HG03342 (cell line): ENCODE results near the gene CPZ.
"Not testable (repeated sequence)": the region's sequence is repeated elsewhere in the genome, so short reads cannot be mapped to it uniquely, and the experiment has no call there.

Experiments
- ATAC-seq: cut with Tn5 transposase; IDR thresholded peaks from one replicate; pipeline ENCODE4 v1.9.1; 2021; ENCODE audit warnings: mild to moderate bottlenecking, moderate library complexity; ENCODE audit not compliant: unreplicated experiment

CPZ gene

DNA sequence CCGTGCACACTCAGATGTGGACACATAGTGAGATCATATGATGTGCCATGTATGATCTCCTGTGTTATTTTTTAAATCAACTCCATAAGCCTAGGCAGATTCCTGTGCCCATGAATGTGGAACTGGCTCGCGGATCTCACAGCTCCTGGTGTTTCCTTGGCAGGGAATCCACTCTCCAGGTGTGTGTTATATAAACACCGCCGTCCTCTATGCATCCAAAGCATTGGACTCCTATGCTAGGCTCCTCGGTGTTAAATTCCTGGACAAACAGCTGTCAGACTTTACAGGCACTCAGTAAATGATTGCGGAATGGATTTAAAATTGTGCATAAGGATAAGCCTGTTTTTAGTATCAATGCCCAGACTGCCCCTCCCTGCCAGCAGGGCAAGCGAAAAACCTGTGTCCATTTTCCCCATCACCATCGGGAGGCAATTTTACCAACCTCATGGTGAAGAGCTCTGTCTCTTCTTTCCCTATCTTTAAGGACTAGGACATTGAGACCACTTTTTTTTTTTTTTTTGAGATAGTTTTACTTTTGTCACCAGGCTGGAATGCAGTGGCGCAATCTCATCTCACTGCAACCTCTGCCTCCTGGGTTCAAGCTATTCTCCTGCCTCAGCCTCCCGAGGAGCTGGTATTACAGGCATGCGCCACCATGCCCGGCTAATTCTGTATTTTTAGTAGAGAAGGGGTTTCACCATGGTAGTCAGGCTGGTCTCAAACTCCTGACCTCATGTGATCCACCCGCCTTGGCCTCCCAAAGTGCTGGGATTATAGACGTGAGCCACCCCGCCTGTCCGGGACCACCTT is 36.0 kb upstream of the CPZ start:
- no peak for ATAC-seq

DNA sequence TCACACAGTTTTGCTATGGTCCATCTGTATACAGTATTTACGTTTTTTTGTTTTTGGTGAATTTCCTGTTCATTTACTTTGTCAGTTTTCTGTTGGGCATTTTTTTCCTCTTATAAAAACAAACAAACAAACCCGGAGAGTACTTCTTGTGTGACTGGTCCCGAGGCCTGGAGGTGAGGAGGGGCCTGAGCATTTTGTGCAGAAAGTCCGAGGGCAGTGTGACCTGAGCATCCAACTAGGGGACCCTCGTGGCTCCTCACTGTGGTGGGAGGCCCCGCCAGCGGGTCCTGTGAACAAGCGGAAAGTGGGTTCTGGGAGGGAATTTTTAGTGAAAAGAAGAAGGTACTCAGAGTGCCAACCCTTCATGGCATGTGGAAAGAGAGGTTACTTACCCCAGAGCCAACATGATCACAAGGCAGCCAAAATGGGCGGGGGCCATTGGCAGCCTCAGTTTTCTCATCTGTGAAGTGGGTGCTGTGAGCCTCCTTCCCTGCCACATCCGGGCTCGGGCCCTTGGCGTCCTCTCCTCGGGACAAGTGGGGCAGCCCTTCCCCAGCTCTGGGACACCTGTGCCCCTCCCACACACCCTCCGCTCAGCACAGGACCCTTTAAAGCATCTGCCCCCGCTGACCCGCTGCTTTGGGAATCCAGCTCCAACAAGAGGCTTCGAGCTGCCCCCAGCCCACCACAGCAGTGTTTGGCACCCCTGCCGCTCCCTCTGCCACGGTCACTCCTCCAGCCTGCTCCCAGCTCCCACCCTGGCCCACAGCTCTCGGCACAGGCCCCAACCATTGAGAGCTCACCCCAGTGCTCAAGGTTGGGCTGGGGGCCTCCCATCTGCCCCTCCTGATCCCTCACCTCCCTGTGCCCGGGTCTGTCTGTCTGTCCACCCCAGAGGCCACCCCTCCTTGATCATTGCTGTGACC is 35.2 kb upstream of the CPZ start:
- ATAC-seq = no peak

DNA sequence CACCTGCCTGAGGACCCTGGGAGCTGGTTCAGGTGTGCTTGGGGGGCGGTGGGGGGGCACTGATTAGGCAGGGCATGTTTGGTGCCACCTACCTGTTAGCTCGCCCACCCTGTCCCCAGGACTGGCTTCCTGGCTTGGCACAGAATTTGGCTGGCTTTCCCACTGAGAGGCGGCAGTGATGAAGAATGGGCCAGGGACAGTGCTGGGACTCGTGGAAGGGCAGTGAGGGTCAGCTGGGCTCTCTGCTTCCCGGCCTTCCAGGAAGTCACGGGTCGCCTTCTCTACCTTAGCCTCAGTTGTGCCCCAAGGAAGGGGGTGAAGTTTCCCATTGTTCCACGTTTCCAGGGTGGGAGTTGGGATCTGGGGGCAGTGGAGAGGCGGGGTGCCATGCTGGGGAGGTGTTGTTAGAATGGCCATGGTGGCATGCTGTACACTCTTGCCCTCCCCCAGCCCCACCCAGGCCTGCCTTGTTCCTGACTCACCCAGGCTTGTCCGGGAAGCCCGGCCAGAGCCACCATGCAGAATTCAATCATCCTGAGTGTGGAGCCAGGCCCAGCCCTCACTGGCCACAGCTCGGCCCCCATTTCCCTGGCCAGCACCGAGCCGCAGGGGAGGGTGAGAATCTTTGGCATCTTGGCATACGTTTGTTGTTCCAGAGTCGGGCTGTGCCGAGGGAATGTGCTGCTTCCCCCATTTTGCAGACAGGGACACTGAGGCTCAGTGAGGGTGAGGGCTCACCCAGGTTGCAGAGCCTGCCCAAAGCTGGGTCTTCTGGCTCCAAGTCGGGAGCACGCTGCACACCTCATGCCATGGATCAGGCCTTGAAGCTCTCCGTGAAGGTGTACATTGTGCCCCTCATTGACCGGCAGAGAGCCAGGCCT is 34.2 kb upstream of the CPZ start:
- no peak for ATAC-seq

DNA sequence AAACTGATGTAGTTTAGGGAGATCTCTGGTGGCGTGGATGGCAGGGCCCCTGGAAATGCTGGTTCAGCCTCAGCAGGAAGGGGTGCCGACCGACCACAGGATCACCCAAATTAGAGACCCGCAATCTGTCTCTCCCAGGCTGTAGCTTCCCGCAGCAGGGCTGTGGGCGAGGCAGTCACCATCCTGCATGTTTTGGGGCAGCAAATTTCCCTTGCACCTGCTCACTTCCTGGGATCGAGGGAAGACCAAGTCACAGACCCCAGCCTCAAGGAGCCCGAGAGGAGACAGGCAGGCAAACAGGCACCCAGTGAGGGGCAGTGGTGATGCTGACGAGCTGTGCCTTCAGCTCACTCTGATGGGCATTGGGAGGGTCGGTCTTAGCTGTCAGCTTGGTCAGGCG is 33.6 kb upstream of the CPZ start:
- no peak for ATAC-seq

DNA sequence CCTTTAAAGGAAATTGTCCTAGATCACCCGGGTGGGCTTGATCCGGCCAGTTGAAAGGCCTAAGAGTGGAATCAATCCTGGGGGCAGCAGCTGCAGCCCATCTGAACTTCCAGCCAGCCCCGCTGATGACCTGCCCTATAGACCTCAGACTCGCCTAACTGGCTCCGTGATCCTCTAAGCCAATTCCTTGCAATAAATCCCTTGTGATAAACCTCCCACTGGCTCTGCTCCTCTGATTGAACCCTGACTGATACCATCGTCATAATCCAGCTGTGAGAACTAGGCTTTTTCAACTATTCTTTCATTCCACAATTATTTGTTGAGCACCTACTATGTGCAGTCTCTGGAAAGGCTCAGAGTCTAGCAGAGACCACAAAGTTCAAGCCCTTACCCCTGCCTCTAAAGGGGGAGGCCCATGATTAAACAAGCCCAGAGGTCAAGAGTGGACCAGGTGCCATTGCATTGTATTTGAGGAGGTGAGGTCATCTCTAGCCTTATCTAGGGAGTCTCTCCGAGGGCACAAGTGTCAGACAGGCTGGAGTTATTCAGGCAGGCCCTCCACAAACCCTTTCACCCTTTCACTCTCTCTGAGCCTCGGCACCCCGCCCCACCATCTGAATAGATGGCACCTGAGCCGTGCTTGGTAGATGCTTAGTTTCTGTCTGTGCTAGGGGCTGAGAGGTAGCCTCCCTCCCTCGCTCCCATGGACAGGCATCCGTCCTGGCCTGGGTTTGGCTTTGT is 32.9 kb upstream of the CPZ start:
- ATAC-seq = no peak

DNA sequence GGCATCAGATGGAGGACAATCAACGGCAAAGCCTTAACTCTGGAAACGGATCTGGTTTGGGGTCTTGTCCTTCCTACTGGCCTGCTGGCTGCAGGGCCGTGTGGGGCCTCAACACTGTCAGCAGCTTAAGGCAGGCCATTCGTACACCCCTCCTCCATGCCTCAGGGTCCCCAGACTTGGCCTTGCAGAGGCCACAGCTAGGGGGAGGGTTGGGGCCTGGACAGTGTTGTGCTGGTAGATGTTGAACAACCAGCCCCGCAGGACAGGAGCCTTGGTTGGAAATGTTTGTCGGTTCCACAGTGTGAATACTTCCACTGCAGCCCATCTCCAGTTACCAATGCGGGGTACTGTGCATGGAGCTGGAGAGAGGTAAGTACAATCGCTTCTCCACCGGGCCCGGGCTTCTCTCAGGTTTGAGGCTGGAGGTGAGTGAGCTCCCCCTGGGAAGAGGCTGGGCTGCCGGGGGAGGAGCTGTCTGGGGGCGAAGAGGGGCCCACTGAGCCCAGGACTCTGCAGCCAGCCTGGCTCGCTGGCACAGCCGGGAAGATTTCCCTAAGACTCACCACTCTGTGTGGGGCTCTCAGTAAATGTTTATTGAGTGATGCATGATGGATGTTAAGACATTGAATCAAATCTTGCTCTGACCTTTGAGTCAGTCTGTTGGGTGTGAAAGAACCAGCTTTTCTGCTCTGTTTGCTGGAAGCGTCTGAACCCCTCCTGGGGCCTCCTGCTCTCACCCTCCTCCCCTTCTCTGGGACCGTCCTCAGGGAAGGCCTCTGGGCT is 32.1 kb upstream of the CPZ start:
- no peak for ATAC-seq

DNA sequence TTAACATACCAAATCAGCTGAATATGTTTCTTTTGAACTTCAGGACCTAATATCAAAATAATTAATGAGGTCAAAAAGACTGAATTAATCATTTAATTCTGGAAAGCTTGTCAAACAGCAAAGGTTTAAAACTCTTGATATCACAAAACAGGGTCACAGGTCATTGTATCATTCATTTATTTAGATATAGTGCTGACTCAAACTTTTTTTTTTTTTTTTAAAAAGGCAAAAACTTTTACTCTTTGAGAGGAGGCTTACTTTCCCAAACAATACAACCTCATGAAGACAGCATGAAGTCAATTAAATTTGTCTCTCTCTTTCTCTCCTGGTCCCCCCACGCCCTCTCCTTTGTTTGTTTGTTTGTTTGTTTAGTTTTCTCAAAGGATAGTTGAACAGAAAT is 28.0 kb upstream of the CPZ start:
- no peak for ATAC-seq

DNA sequence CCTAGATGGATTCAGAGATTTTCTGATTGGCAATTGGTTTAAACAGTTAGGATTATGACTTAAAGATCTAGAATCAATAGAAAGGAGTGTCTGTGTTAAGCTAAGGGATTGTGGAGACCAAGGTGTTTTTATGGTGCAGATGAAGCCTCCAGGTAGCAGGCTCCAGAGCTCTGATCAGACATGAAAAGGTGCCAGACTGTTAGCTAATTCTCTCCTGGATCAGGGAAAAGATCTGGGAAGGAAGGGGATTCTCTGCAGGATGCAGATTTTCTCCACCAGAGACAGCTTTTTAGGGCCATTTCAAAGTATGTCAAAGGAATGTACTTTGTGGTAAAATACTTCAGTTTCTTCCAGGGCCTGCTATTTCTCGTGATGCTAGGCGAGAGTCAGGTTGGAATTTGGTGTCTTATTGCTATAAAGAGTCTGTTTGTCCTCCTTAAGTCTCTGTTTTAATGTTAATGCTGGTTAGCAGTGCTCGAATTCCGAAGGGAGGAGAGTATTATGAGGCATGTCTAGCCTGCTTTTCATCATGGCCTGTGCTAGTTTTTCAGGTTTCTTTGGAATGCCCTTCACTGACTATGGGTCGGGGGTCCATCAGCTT is 24.4 kb upstream of the CPZ start:
- ATAC-seq = no peak

DNA sequence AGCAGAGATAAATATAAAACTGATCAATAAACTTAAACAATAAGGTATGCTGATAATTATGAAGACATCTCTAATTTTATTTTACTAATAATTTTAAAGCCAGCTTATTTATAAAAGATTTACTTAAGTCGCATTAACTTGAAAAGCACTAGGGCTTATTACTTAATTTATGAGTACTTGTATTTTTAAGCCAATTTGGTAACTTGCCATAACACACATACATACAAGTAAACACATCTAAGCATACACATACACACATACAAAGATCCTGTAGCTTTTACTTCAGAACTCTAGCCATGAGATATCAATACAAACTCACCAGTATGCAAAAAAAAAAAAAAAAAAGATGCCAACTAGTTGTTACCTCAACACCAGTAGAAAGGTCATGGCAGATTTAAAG is 22.4 kb upstream of the CPZ start:
- no peak for ATAC-seq

DNA sequence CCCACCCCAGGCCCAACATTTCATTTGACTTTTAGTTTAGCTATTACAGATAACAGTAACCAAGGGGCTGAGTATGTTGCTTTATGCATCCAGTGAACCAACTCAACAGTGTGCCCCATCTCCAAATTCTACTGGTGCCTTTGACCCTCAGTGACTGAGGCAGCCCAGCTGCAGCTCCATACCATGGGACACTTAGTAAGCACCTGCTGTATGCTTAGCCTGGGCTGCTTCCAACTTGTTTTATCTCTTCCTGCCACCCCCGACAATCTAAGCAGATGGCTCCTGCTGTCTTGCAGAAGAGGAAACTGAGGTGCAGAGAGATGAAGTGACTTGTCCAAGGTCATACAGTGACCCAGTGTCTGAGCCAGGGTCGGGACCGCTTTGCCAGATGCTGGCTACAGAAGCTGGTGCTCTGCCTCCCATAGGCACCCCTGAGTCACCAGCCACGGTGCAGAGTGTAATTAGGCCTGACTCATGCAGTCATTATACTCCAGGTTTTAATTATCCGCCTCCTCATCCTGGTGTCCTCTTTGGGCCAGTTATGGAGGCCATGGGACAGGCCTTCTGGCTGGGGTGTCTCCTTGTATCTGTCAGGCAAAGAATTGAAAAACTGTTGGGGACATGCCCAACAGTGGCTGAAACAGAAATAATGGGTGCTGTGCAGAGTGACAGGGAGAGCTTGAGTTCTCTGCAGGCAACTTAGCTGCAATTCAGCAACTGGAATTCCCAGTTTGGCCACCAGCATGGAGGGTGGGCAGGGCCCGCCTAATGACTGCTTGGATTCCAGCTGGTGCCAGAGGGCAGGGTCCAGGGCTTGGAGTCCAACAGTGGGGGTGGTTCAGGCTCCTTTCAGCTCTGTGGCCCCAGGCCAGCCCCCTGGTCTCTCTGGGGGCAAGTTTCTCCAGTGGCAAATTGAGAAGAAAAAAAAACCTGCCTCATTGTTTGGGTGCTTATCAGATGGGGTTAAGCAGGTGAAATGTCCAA is 20.6 kb upstream of the CPZ start:
- no peak for ATAC-seq

DNA sequence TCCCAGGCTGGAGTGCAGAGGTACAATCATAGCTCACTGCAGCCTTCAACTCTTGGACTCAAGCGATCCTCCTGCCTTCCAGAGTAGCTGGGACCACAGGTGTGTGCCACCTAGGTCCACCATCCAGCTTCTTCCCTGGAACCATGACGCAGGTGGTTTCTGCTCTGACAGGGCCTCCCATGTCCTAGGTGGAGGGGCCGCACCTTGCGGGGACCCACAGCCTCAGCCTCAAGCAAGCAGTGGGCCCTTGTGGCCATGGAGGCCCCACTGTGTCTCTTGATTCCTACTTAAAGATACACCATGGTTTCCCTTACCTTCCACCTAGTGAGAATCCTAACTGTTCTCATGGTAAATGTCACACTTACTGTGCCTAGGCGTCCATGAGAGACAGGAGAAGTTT is 19.3 kb upstream of the CPZ start:
- ATAC-seq = no peak

DNA sequence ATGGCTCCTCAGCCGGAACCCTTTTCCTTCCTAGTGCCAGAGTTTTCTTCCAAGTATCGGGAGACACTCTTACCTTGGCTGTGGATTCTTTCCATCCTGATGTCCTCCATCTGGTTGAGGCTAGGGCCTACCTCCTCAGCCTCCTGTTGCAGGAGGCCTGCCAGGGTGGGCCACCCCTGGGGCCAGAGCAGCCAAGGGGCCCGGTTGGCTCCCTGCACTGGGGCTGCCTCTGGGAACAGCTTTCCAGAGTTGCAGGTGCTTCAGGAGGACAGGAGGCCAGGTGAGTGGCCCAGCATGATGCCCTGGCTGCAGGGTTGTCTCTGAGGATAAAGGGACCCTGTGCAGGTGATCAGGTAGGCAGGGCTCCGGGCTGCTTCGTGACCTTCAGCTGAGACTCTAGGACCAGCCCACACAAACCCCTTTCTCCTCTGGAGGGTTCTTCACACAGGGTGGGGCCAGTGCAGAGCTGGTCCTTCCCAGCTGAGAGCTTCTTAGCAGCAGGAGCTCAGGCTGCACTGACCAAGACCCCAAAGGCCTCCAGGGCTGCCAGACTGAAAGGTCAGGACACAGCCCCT is 17.7 kb upstream of the CPZ start:
- no peak for ATAC-seq

DNA sequence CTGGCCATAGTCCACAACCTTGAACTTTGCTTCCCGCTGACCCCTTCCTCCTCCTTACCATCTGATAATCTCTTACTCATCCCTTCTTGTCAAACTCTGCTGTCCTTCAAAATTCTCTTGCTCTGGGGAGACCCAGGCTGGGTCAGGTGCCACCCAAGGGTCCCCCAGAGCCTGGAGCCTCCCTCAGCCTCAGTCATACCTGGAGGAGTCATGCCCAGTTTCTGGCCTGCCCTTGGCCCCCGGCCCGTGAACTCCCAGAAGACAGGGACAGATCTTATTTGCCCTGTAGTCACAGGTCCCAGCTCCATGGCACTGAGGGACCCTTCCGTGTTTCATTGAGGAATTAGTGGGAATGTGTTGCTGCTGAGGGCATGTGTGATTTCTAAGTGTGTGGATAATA is 17.1 kb upstream of the CPZ start:
- ATAC-seq = no peak

DNA sequence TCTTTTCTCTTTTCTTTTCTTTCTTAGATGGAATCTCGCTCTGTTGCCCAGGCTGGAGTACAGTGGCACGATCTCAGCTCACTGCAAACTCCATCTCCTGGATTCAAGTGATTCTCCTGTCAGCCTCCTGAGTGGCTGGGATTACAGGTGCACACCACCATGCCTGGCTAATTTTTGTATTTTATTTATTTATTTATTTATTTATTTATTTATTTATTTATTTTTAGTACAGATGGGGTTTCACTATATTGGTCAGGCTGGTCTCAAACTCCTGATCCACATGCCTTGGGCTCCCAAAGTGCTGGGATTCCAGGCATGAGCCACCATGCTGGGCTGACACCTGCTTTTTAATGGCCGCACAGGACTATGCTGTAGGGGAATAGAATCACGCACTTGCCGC is 16.0 kb upstream of the CPZ start:
- ATAC-seq = not testable (repeated sequence)

DNA sequence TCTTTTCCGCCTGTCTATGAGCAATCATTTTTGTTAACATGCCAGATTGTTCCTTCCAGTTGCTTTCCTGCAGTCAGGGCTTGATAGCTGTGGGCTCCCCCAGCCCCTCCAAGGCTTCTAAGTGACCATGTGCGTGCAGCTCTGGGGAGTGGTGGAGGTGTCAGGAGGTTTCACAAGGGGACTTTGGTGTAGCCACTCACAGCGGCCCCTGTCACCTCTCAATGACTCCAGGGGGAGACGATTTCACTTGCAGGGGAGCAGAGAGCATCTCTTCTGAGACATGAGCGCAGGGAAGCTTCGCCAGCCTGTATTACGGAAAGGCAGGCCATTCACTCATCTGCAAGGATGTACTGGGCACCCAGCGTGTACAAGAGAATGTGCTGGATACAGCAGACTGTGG is 15.5 kb upstream of the CPZ start:
- ATAC-seq = no peak

DNA sequence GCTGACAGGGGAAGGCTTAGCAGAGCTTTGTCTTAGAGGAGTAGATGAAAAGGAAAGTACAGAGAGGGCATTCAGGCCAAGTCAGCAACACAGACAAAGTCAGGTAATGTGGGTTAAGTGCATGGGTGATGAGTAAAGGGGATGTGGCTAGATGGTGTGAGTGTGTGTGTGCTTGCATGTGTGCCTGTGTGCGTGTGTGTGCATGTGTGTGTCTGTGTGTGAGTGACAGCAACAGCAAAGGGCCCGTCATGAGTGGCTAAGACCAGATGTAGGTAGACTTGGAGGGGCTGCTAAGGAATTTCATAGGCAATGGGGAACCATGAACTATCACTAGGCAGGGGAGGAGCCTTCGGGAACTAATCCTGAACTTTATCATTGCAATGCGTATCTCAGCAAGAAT is 14.6 kb upstream of the CPZ start:
- ATAC-seq = no peak

DNA sequence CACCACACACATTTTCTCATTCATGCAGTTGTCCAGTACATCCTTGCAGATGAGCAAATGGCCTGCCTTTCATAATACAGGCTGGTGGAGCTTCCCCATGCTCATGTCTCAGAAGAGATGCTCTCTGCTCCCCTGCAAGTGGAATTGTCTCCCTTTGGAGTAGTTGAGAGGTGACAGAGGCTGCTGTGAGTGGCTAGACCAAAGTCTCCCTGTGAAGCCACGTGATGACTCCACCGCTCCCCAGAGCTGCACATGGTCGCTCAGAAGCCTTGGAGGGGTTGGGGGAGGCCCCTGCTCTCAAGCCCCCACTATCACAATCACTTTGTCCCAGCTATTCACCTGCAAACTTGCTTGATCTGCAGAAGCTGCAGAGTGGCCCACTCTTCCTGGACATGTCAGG is 13.8 kb upstream of the CPZ start:
- no peak for ATAC-seq
